ENCODE data around the gene RASA3. TPM values are rescaled to one million over a fixed set of nuclear protein-coding genes. Genes with fewer than 3 reads are reported as not detected.
"Not testable (repeated sequence)": the region's sequence is repeated elsewhere in the genome, so short reads cannot be mapped to it uniquely, and the experiment has no call there.

The RASA3 gene
- total RNA-seq, 2 donors from 2014 or later = 8.6 to 12.5 TPM

GRCh38 chr13:114077933-114078325 is 54.5 kb downstream of the RASA3 start:
- TF ChIP-seq POLR2AphosphoS5 (IDR thresholded peaks at IDR 0.05) = no peak
- TF ChIP-seq POLR2A (IDR thresholded peaks at IDR 0.05) = no peak
- TF ChIP-seq CTCF (IDR thresholded peaks at IDR 0.05) = no peak
- 78% methylated on average over 13 of the region's 13 CpGs for WGBS
- H3K27ac ChIP-seq = peak overlapping the region in 1 of 2 donors; percentile 30
- intact Hi-C loops (cut with DNase I) = no loop called here
- no peaks in the 10 kb centered on the region for H3K9me3 ChIP-seq
- DNase-seq (ENCODE audit: low spot score) = no peak
- H3K27me3 ChIP-seq (replicated peaks; ENCODE audit: insufficient read depth) = no peaks in the 10 kb centered on the region
- no peaks in the 10 kb centered on the region for H3K4me1 ChIP-seq (replicated peaks)
- no peaks in the 10 kb centered on the region for H3K36me3 ChIP-seq
- no peak overlapping the region for H3K4me3 ChIP-seq

GRCh38 chr13:114077099-114077932 is 55.1 kb downstream of the RASA3 start:
- DNase-seq (ENCODE audit: low spot score) = no peak
- WGBS = 89% methylated on average over 34 of the region's 34 CpGs
- H3K27me3 ChIP-seq (replicated peaks; ENCODE audit: insufficient read depth) = no peaks in the 10 kb centered on the region
- H3K36me3 ChIP-seq = no peaks in the 10 kb centered on the region
- no peak overlapping the region for H3K27ac ChIP-seq
- intact Hi-C loops (cut with DNase I) = no loop called here
- H3K9me3 ChIP-seq = no peaks in the 10 kb centered on the region
- no peak for TF ChIP-seq POLR2A (IDR thresholded peaks at IDR 0.05)
- no peak for TF ChIP-seq POLR2AphosphoS5 (IDR thresholded peaks at IDR 0.05)
- TF ChIP-seq CTCF (IDR thresholded peaks at IDR 0.05) = no peak
- no peak overlapping the region for H3K4me3 ChIP-seq
- no peaks in the 10 kb centered on the region for H3K4me1 ChIP-seq (replicated peaks)

GRCh38 chr13:114076329-114077090 is 55.9 kb downstream of the RASA3 start:
- Histone ChIP-seq H3K27me3 (replicated peaks; ENCODE audit: insufficient read depth) (no peaks in the 10 kb centered on the region), H3K4me3 (no peak overlapping the region), H3K36me3 (no peaks in the 10 kb centered on the region), H3K27ac (no peak overlapping the region), H3K9me3 (no peaks in the 10 kb centered on the region), H3K4me1 (replicated peaks) (no peaks in the 10 kb centered on the region)
- no peak for DNase-seq (ENCODE audit: low spot score)
- WGBS = 94% methylated on average over 35 of the region's 35 CpGs
- intact Hi-C loops (cut with DNase I) = no loop called here
- no peak for TF ChIP-seq POLR2A (IDR thresholded peaks at IDR 0.05)
- no peak for TF ChIP-seq CTCF (IDR thresholded peaks at IDR 0.05)
- no peak for TF ChIP-seq POLR2AphosphoS5 (IDR thresholded peaks at IDR 0.05)

- intact Hi-C loops (cut with DNase I); H3K4me1 ChIP-seq (replicated peaks); H3K27me3 ChIP-seq (replicated peaks; ENCODE audit: insufficient read depth); H3K9me3 ChIP-seq; DNase-seq (ENCODE audit: low spot score); H3K4me3 ChIP-seq; H3K27ac ChIP-seq; H3K36me3 ChIP-seq: not testable (repeated sequence)
- 98% methylated on average over 45 of the region's 45 CpGs for WGBS
Measured at GRCh38 chr13:114075811-114076210, 56.6 kb downstream of the RASA3 start.

GRCh38 chr13:114074671-114075315 is 57.6 kb downstream of the RASA3 start:
- TF ChIP-seq POLR2AphosphoS5 (IDR thresholded peaks at IDR 0.05) = no peak
- no peak for TF ChIP-seq POLR2A (IDR thresholded peaks at IDR 0.05)
- no peak for TF ChIP-seq CTCF (IDR thresholded peaks at IDR 0.05)
- 90% methylated on average over 29 of the region's 29 CpGs for WGBS
- H3K27ac ChIP-seq = no peak overlapping the region
- H3K9me3 ChIP-seq = no peaks in the 10 kb centered on the region
- no peak for DNase-seq (ENCODE audit: low spot score)
- no peaks in the 10 kb centered on the region for H3K36me3 ChIP-seq
- no peaks in the 10 kb centered on the region for H3K4me1 ChIP-seq (replicated peaks)
- no peaks in the 10 kb centered on the region for H3K27me3 ChIP-seq (replicated peaks; ENCODE audit: insufficient read depth)
- intact Hi-C loops (cut with DNase I) = no loop called here
- no peak overlapping the region for H3K4me3 ChIP-seq
